Measurements from ENCODE around the gene PLPPR5. TPM values are rescaled to one million over a fixed set of nuclear protein-coding genes. Genes with fewer than 3 reads are reported as not detected.

Gene PLPPR5
- total RNA-seq, 1 experiment from 2014 or later: not detected

DNA sequence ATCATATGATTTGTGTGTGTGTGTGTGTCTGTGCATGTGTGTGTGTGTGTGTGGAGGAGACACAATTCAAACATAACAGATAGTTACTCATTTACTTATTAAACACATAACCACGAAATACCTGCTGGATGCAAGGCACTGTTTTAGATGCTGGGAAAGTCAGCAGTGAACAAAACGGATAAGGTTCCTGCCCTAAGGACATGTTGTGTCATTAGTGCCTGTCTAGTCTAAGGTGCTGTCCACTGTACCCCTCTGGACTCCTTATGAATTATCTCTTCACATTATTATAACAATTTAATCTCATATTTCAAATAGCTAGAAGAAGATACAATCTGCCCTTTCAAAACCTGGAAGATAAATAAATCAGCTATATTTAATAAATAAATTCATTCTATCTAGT is 162.4 kb downstream of the PLPPR5 start:
- no peaks in the 10 kb centered on the region for H4K20me1 ChIP-seq (ENCODE audit: insufficient read depth)
- CTCF ChIA-PET: no interaction called here
- H2AFZ ChIP-seq: no peak overlapping the region
- H3K79me2 ChIP-seq (ENCODE audit: low read depth): no peaks in the 10 kb centered on the region
- no peaks in the 10 kb centered on the region for H3K4me1 ChIP-seq (replicated peaks; ENCODE audit: insufficient read depth)
- H3K36me3 ChIP-seq (ENCODE audit: low read depth): no peaks in the 10 kb centered on the region
- intact Hi-C loops (cut with micrococcal nuclease; ENCODE audit: unreplicated experiment): no loop called here
- no peak overlapping the region for H3K27ac ChIP-seq
- H3K27me3 ChIP-seq (ENCODE audit: insufficient read depth, low read depth): no peaks in the 10 kb centered on the region
- TF ChIP-seq, protein P1, sequence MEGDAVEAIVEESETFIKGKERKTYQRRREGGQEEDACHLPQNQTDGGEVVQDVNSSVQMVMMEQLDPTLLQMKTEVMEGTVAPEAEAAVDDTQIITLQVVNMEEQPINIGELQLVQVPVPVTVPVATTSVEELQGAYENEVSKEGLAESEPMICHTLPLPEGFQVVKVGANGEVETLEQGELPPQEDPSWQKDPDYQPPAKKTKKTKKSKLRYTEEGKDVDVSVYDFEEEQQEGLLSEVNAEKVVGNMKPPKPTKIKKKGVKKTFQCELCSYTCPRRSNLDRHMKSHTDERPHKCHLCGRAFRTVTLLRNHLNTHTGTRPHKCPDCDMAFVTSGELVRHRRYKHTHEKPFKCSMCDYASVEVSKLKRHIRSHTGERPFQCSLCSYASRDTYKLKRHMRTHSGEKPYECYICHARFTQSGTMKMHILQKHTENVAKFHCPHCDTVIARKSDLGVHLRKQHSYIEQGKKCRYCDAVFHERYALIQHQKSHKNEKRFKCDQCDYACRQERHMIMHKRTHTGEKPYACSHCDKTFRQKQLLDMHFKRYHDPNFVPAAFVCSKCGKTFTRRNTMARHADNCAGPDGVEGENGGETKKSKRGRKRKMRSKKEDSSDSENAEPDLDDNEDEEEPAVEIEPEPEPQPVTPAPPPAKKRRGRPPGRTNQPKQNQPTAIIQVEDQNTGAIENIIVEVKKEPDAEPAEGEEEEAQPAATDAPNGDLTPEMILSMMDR (conservative IDR thresholded peaks at IDR 0.05): no peak
- no peak for TF ChIP-seq EZH2 (IDR thresholded peaks at IDR 0.05; ENCODE audit: low read depth)
- H3K4me3 ChIP-seq: no peak overlapping the region
- BruUV-seq (replicated peaks): no TSS peak
- no peak overlapping the region for H3K4me2 ChIP-seq
- POLR2A ChIA-PET (ENCODE audit: unreplicated experiment): no interaction called here
- H3F3A ChIP-seq (ENCODE audit: insufficient read depth, low read depth): no peaks in the 10 kb centered on the region
- no peaks in the 10 kb centered on the region for H3K9me3 ChIP-seq (ENCODE audit: insufficient read depth, low read depth)
- H3K9me2 ChIP-seq (ENCODE audit: insufficient read depth): no peaks in the 10 kb centered on the region
- no peak for DNase-seq
